ENCODE results near the gene MNDA.

DNA sequence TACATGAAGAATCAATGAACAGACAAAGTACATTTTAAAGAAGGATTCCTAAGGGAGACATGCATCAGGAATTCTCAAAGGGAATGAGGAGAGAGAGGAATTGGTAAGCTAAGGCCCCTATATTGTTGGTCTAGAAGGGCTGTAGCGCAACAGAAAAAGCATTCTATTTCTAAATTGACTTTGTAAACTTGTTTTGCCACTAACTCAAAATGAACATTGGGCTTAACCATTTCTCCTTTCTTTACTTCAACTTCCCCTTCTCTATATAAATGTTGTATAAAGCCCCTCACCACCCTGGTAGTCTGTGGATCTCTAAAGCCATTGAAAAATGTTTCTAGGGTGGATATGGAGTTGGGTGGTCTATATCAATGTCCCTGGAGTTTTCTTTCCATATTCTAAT, 29.8 kb upstream of the MNDA start:
- no peak for TF ChIP-seq POLR2A (IDR thresholded peaks at IDR 0.05)
- TF ChIP-seq CTCF (IDR thresholded peaks at IDR 0.05): no peak

All from thyroid gland (tissue), 4 donors.